Measurements from ENCODE around the gene NFIX.

DNA sequence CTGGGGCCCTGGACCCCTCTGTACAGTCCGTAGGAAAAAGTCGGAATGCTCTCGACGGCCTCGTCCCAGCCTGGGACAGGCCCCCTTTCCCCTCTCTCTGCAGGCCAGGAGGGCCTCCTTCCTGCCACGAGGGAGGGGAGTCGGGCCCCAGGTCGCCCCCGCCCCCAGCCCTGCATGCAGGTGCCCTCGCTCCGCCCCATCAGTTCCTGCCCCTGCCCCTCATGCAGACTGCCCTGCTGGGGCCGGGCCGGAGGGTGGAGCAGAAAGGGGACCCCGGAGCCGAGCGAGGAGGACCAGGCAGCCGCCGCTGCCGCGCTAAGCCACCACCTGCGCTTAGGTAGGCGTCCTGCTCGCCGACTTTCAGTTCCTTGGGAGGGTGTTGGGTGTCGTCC lies 100.1 kb downstream of the NFIX start:
- no peak for TF ChIP-seq GATA2 (IDR thresholded peaks at IDR 0.05; ENCODE audit: low read depth, low read length)
- no peak for TF ChIP-seq GATA3 (IDR thresholded peaks at IDR 0.05; ENCODE audit: low read depth, low read length)
